Upper lobe of left lung (tissue), 6 donors: Measurements from ENCODE around the gene AVEN. TPM values are rescaled to one million over a fixed set of nuclear protein-coding genes. Genes with fewer than 3 reads are reported as not detected.

ENCODE experiments used
- ATAC-seq, 2 donors: fragments of 200-7000 bp; cut with Tn5 transposase; one replicate each; pipeline ENCODE4 v1.9.1; 2022; ENCODE audit warnings: mild to moderate bottlenecking in 2 of 2, moderate library complexity in 2 of 2; ENCODE audit not compliant: low FRiP score in 2 of 2
- DNase-seq, 2 donors: peaks; one replicate each; pipeline ENCODE4 v3.0.0-alpha.2; 2019 to 2020
- H3K27ac ChIP-seq, 4 donors: fragments of 200-600 bp; sonication (generic); one replicate each; pipeline ENCODE4 v1.5.1; 2016 to 2019
- H3K27me3 ChIP-seq, 4 donors: fragments of 200-600 bp; sonication (generic); one replicate each; pipeline ENCODE4 v1.5.1; 2017 to 2019
- H3K36me3 ChIP-seq, 4 donors: fragments of 200-600 bp; sonication (generic); one replicate each; pipeline ENCODE4 v1.5.1; 2016 to 2019
- H3K4me1 ChIP-seq, 4 donors: fragments of 200-600 bp; sonication (generic); one replicate each; pipeline ENCODE4 v1.5.1; 2018 to 2019
- H3K4me3 ChIP-seq, 4 donors: fragments of 200-600 bp; sonication (generic); one replicate each; pipeline ENCODE4 v1.5.1; 2017 to 2019; ENCODE audit warnings: mild to moderate bottlenecking in 2 of 4, moderate library complexity in 1 of 4
- H3K9me3 ChIP-seq, 4 donors: fragments of 200-600 bp; sonication (generic); one replicate each; pipeline ENCODE4 v1.5.1; 2018 to 2019
- CTCF ChIP-seq, 6 experiments: fragments of 450-650 bp in 4 of 6; fragments of 200-600 bp in 2 of 6; sonication (generic) in 2 of 6; IDR thresholded peaks; one replicate each; pipeline ENCODE4 v1.5.1; 2016 to 2019; ENCODE audit warnings: antibody characterized with exemption in 6 of 6
- EP300 ChIP-seq, 4 donors: sonication (generic); formaldehyde crosslinking; IDR thresholded peaks; one replicate each; pipeline ENCODE4 v1.5.1; 2017; ENCODE audit warnings: antibody characterized with exemption in 4 of 4, control low read depth in 2 of 4
- POLR2A ChIP-seq, 4 donors: fragments of 450-650 bp; IDR thresholded peaks; one replicate each; pipeline ENCODE4 v1.5.1; 2016 to 2017; ENCODE audit warnings: antibody characterized with exemption in 4 of 4, mild to moderate bottlenecking in 2 of 4
- POLR2AphosphoS5 ChIP-seq, 2 donors: sonication (generic); formaldehyde crosslinking; IDR thresholded peaks; one replicate each; pipeline ENCODE4 v1.5.1; 2017; ENCODE audit warnings: antibody characterized with exemption in 2 of 2
- WGBS, 2 donors: methylation state at CpG; one replicate each; pipeline ENCODE4 v1.1.5; 2017 to 2018; 5-methylcytosine and 5-hydroxymethylcytosine counted together
- total RNA-seq, 6 donors: library from RNA; depleted of rRNA in 4 of 6; stranded (reverse); fragments of >200 nt in 4 of 6; gene quantifications; one replicate each; pipeline versions ENCODE4 v1.1.0 to v1.2.1, GENCODE V29; 2016 to 2021
- donor health status: DM: no; HTN: no; CAD: no; lungs with moderate emphysema.
- donor health status: DM: no; HTN: yes; CAD: no; lungs with severe emphysema.

The AVEN gene
- total RNA-seq, 6 donors from 2014 or later, result 6.9 to 38.8 (median 9.9) TPM

- DNase-seq (no peak), ATAC-seq (no peak)
- 75 to 80% methylated on average over 6 of the region's 6 CpGs for WGBS, 2 donors
- H3K4me1 ChIP-seq, result no peaks in the 10 kb centered on the region
- H3K4me3 ChIP-seq, result no peak overlapping the region
- no peaks in the 10 kb centered on the region for H3K27me3 ChIP-seq
- no peaks in the 10 kb centered on the region for H3K36me3 ChIP-seq
- H3K9me3 ChIP-seq, result no peaks in the 10 kb centered on the region
- no peak overlapping the region for H3K27ac ChIP-seq
- TF ChIP-seq EP300 (IDR thresholded peaks at IDR 0.05), result no peak
- no peak for TF ChIP-seq CTCF (IDR thresholded peaks at IDR 0.05)
Observed at GRCh38 chr15:33894193-33894592, 144.8 kb downstream of the AVEN start.

GRCh38 chr15:33888176-33888575 lies 150.8 kb downstream of the AVEN start:
- whole genome bisulfite sequencing, 2 donors, result 45 to 87% methylated on average over 2 of the region's 2 CpGs
- TF ChIP-seq POLR2A (IDR thresholded peaks at IDR 0.05), result no peak
- no peak for TF ChIP-seq EP300 (IDR thresholded peaks at IDR 0.05)
- DNase-seq (no peak), ATAC-seq (no peak)
- Histone ChIP-seq H3K4me3 (no peak overlapping the region), H3K4me1 (no peaks in the 10 kb centered on the region), H3K27me3 (no peaks in the 10 kb centered on the region), H3K9me3 (no peaks in the 10 kb centered on the region), H3K27ac (no peak overlapping the region), H3K36me3 (no peaks in the 10 kb centered on the region)

GRCh38 chr15:33882921-33883320 lies 156.1 kb downstream of the AVEN start:
- Histone ChIP-seq H3K9me3 (no peaks in the 10 kb centered on the region), H3K4me1 (no peaks in the 10 kb centered on the region), H3K36me3 (no peaks in the 10 kb centered on the region), H3K4me3 (no peak overlapping the region), H3K27ac (no peak overlapping the region), H3K27me3 (no peaks in the 10 kb centered on the region)
- no peak for DNase-seq
- ATAC-seq, result no peak
- 89 to 92% methylated on average over 2 of the region's 2 CpGs for WGBS, 2 donors
- TF ChIP-seq POLR2AphosphoS5 (IDR thresholded peaks at IDR 0.05) (no peak), CTCF (IDR thresholded peaks at IDR 0.05) (no peak), EP300 (IDR thresholded peaks at IDR 0.05) (no peak), POLR2A (IDR thresholded peaks at IDR 0.05) (no peak)

GRCh38 chr15:33874156-33874555 lies 164.8 kb downstream of the AVEN start:
- Histone ChIP-seq H3K4me3 (no peak overlapping the region), H3K36me3 (peaks cover 0 to 3% (median 0%) of the 10 kb centered on the region in 4 donors), H3K27ac (no peak overlapping the region), H3K27me3 (no peaks in the 10 kb centered on the region), H3K4me1 (no peaks in the 10 kb centered on the region), H3K9me3 (no peaks in the 10 kb centered on the region)
- DNase-seq, result no peak
- ATAC-seq, result no peak
- WGBS, 2 donors, result 89 to 90% methylated on average over 2 of the region's 2 CpGs
- TF ChIP-seq POLR2AphosphoS5 (IDR thresholded peaks at IDR 0.05) (no peak), CTCF (IDR thresholded peaks at IDR 0.05) (no peak), POLR2A (IDR thresholded peaks at IDR 0.05) (no peak), EP300 (IDR thresholded peaks at IDR 0.05) (no peak)

GRCh38 chr15:33872416-33873106 lies 166.4 kb downstream of the AVEN start:
- Histone ChIP-seq H3K36me3 (peaks cover 0 to 3% (median 0%) of the 10 kb centered on the region in 4 donors), H3K4me3 (no peak overlapping the region), H3K27me3 (no peaks in the 10 kb centered on the region), H3K9me3 (no peaks in the 10 kb centered on the region), H3K4me1 (no peaks in the 10 kb centered on the region), H3K27ac (no peak overlapping the region)
- ATAC-seq, result no peak
- TF ChIP-seq POLR2A (IDR thresholded peaks at IDR 0.05) (no peak), POLR2AphosphoS5 (IDR thresholded peaks at IDR 0.05) (no peak), EP300 (IDR thresholded peaks at IDR 0.05) (no peak), CTCF (IDR thresholded peaks at IDR 0.05) (no peak)
- peak in 1 of 2 donors; percentile 10 for DNase-seq
- 82 to 91% methylated on average over 13 of the region's 13 CpGs for WGBS, 2 donors
